HG02970 (cell line): ENCODE data around the gene KCNJ3.

ENCODE experiments used
- ATAC-seq: cut with Tn5 transposase; IDR thresholded peaks from one replicate; pipeline ENCODE4 v1.9.1; 2021; ENCODE audit warnings: mild to moderate bottlenecking, moderate library complexity, moderate number of reproducible peaks; ENCODE audit not compliant: unreplicated experiment, low FRiP score

Gene KCNJ3

DNA sequence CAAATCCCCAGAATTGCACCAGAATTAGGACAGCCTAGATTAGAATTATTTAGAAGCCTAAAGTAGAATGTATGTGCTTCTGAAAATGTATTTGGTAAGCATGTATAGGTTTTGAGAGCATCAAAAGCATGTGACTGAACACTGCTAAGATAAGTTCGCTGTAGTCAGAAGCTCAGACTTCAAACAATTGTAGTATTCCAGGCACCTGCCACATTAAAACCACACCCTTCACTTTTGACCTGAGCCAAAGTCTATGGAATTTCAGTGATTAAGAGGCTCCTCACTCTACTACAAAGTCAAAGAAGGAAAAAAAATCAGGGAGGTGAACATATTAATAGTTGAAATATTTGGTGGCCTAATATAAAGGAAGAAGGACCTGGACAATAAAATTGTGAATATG, 8.2 kb downstream of the KCNJ3 start:
- ATAC-seq = no peak

DNA sequence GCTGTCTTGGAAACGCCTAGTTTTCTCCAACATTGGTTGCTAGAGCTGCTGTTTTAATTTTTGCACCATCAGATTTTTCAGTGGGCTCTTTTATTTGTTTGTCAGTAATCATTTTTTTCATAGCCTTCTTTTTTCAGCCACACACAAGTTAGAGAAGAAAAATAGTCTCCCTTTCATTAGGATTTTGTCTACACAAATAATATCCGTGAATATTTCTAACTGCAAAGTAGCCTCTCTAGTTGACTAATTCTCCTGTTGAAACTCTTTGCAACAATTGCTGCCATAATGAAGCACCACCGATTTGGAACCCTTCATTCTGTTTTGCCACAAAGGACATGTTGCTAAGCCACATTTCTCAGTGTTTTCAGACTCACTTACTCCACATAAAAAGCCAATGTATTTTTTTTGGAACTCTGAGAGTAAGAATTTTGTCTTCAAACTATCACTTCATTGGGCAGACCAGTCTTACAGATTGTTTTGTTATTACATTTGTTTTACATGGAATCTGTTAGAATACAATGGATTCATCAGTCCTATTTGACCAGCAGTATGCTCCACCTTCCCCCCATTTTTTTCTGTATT, 9.6 kb downstream of the KCNJ3 start:
- no peak for ATAC-seq

DNA sequence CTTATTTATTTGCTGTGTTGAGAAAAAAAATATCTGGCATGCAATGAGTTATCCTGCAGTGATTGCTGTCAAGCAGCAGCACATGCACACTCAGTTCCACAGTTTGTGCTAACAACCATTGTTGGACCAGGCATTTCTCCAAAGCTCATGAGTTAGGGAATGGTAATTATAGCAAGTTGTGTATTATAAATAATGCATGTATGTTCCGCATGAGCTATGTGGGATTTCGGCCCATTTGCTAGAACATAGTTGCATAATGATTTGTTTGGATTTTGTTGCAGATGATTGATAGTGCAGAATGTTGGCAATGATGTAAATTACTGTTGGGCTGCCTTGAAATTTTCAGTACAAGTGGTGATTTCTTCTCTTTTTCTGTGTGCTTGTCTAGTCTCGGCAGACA, 10.7 kb downstream of the KCNJ3 start:
- ATAC-seq = no peak

DNA sequence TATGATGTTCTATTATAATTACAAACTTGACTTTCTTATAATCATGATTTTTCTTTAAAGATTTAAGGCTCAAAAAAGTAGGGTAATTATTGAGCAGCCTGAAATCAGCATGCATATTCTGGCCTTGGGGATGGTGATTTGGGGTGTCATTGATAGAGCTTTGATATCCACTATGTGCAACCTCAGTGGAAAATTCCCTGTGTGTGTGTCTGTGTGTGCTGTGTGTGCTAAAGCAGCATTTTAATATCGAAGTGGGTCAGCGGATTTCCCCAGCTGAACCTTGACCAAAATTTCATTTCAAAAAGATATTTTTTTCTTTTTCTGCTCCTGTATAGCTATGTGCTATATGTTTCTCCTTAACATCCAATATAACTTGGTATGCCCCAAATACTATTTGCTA, 11.6 kb downstream of the KCNJ3 start:
- no peak for ATAC-seq

DNA sequence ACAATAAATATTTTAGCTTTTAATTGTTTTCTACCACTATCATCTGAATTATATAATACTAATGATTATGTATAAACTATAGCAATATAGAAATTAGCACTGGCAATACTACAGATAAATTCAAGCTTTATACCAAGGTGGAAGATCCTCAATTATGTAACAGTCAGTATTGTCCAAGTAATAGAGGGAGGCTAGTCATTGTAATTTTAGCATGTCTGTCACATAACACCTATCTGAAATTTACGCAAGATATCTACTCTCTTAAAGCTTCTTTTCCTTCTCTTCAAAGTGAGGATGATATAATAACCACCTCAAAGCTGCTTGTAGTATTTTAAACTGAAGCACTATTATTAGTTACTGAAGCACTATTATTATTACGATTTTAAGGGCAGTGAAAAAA, 12.2 kb downstream of the KCNJ3 start:
- ATAC-seq = no peak

DNA sequence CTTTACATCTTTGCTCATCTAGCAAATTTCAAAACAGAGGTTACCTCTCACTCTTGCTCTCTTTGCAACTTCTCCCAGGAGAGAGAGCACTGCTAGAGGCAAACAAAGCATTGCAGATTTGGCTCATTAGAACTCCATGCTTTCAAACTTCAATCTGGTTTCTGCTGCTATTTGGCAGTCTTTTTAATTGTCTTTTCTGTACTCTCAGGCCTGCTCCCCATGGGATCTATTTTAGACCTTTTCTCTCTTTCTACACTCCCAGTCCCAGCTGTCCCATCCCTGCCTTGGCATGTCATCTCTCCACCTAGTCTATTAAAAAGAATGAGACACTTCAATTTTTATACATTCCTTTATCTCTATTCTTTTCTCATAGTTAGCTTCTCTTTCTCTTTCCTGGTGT, 15.2 kb downstream of the KCNJ3 start:
- ATAC-seq = no peak

DNA sequence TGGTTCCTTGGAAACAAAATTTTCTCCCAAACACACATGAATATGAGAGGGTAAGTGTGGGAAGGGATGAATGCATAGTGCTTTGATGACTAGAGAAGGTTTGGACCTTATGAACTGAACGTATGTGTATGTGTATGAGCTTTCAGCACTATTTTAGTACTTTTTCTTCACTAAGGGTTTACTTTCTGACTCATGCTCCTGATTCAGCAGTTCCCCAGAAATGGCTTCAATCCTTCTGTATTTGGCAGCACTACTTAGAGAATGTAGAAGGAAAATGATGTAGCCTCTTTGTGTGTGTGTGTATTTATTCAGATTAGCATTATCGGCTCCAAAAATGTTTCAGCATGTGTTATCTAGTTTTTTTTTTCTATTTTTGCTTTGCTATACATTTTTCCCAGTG, 22.2 kb downstream of the KCNJ3 start:
- no peak for ATAC-seq

DNA sequence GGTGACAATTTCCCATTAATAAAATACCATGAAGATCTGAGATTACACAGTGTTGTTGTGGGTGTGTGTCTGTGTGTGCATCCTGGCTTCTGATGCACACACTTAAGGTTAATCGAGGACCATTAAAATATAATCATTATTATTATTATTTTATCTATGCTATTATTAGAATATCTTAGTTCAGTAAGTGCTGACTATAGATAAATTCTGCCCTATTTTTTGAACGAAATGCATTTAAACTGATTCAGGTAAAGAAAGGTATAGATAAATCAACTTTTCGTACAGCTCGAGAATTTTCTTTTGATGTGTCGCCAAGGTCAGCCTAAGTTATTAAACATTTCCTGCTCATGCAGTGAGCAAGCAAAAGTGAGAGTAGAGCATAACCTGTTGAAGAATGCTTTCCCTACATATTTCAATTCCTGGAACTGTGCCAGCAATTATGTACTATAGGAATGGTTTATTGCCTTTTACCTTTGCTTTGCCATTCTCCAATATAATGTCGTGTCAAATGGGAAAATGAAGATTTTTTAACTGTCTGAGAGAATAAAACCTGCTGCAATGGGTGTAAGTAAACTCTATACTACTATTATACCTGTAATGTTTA, 25.8 kb downstream of the KCNJ3 start:
- ATAC-seq = no peak

DNA sequence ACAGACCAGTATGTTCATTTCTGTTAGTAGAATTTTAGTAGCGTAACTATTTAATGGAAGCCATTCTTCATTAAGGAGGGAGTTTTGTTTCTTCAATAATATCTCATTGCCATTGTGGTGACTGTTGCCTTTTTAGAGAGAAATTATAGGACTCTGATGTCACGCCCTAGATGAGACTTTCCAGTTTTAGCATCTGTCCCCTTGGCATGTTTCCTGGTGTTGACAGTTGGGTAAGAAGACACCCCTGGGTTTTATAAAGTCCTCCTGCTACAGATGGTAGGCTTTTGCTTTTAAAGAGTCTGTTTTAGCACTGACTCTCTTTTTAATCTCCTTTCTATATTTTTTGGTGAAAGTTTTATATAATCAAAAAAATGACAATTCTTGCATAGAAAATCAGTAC, 41.9 kb downstream of the KCNJ3 start:
- no peak for ATAC-seq

DNA sequence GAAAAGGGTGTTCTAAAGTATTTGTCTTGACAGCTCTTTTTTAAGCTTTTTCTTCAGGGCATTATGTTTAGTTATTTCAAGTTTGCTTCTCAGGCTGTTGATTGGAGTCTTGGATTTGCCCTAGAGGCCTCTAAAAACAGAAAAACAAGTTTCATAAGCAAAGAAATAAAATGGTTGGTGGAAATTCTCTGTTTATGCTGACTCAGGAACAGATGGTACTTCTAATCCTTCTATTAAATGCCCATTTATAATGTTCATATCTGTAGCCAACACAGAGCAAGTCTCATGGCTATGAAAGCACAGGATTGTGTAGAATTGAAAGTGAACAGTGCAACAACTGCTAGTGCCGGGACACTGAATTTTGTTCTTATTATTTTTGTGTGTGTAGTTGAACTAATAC, 60.4 kb downstream of the KCNJ3 start:
- no peak for ATAC-seq

DNA sequence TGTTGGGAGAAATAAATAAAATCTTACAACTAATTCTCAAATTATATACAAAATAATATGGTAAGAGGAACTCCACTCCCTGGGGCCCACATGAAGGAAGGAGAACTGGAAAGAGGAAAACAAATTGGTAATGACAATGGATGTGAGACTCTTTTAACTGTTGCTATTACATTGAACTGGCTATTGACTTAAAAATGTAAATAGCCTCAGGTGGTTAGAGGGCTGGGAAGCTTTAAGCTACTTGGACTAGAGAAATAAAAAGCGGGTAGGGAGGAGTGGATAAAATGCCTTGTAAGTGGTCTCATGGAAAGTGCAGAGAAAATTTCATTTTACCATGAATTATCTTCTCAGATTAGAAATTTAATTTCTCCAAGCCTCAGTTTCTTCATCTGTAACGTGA, 64.1 kb downstream of the KCNJ3 start:
- ATAC-seq = no peak

DNA sequence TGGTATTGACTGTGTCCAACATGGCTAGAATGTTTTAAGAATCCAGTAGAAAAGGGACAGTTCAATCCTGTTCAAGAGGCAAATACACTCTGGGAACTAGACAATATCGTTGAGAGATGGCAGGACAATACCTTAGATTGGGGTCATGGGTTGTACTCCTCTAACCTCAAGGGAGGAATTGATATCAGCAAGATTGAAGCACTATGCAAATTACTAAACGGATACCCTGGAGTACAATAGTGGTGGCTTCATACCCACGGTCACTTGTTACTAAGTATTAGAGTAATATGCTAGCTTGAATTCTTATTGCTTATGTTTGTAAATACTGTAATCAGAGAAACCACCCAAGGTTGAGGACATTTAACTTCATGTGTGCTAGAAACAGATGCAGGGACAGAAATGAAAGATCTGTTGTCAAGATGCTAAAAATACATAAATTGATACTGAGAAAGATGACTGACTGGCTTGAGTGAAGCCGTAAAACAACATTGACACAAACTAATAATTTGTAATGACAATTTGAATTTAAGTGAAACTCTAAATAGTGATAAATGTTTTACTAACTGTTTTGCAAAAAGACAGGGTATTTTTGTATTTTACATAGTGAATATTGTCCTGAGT, 73.3 kb downstream of the KCNJ3 start:
- ATAC-seq = no peak

DNA sequence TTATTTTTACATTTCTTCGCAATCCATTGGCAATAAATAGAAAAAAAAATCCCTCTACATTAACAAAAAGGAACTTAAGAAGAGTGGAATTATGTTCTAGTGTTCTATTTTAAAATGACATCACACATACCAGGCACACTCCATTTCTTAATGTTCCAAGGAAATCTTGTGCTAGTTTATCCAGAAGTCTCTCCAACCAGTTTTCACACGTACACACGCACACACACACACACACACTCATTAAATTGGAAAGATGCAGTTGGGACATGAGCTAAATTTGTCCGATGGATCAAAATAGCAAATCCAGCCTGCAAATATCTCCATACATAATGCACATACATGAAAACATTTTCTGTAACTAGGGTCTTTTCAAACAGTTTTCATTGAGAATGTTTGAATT, 78.3 kb downstream of the KCNJ3 start:
- ATAC-seq = no peak

DNA sequence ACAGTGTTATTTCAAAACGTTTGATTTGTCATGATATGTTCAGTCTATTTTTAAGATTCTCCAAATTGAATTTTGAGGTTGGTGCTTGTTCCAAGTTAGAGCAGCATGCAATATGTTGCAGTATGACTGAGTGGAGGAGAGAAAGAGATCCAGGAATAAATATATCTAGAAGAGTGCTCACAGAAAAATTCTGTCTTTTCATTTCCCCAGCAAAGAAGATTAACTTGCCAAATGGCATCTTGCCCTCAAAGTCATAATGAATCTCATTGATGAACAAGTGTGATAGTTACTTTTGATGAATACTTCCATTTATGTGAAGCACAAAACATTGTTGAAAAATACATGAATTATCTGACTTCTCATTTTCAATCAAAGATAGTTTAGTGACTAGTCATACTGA, 95.9 kb downstream of the KCNJ3 start:
- no peak for ATAC-seq

DNA sequence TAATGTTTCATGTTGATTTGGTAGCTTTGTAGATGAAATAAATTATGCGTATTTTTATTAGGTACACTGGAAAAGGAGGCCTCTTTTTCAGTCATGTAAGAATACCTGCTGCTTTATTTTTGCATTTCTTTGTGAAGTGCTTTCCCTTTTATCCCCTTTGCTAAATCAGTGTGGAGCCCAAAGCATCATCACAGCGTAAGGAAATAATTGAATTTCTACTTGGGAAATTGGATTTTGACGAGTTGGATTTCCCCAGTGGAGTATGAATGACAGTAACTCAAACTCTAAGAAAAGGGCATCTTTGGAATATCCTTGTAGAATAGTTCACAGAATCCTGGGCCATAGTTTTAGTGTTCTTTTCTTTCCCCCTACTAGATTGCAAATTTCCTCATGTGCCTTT, 97.2 kb downstream of the KCNJ3 start:
- ATAC-seq = no peak

DNA sequence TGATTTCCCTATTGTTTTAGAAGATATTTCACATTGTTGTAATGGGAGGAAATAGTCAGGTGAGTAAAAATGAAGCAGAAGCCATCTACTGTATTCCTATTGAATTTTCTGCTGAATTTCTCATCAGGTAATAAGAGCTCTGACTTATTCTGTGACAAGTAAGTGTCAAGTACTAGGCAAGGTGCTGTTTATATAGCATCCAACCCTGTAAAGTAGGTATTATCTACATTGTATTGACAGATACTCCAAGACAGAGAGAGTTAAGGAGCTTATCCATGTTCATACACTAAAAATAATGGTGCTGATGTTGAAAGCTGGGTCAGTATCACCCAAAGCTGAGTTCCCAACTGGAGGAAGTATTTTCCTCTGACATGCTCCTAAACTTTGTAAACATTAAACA, 106.0 kb downstream of the KCNJ3 start:
- ATAC-seq = no peak

DNA sequence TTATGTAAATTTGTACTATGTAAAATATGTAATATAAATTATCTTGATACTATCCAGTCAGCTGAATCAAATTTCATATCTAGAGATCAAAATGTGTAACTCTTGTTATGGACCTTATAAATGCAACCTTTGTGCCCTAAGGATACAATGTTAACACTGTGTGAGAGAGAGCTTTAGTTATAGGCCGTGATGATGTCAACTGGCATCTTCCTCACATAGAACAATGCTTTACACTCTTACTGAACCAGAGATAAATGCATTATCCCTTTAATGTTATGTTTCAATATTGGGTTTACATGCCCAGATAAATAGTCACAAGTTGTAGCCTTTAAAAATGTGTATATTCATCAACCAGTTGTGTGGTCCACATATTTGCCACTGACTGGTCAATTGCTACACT, 115.1 kb downstream of the KCNJ3 start:
- ATAC-seq = no peak

DNA sequence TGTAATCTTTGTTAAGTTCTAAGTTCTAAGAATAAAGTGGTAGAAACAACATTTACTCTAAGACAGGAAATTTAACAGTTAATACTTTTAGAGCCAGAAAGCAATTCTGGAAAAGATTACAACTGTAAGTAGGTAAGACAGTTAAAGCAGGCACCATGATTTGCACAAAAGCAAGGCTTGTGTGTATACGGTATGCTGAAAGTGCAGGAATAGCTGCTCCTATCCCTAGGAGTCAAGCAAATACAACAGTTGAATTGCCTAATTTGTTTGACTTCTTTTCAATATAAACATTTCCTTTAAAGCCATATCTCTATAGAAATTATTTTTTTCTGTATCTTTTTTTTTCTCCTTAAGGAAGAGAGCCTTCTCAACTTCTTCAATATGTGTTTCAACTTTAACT, 116.4 kb downstream of the KCNJ3 start:
- no peak for ATAC-seq

DNA sequence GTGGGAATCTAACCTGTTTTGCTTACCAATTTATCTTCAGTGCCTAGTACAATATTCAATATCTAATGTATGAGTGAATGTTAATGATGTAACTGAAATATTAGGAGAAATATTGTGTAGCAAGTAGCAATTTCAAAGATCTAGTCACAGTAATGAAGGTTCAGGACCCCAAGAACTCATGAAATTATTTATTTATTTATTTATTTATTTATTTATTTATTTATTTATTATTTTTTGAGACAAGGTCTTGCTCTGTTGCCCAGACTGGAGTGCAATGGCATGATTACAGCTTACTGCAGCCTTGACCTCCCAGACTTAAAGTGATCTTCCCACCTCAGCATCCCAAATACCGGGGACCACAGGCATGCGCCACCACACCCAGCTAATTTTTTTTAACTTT, 126.9 kb downstream of the KCNJ3 start:
- no peak for ATAC-seq

DNA sequence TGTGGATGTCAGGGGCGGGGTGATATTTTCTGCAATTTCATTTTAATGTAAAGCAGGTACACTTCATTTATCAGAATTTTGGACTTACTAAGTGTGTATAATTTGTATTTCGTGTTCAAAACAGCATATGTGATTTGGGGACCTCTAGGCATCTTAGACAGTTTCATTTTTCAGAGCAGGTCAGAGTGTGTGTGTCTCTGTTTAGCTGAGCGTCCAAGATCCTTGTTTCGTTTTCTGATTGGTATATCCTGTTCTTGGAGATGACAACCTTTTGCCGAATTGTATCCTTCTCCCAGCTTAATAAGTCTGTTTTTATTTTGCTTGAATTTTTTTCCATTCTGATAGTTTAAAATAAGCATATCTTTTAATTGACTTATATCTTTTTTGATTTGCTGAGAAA, 128.3 kb downstream of the KCNJ3 start:
- ATAC-seq = no peak

DNA sequence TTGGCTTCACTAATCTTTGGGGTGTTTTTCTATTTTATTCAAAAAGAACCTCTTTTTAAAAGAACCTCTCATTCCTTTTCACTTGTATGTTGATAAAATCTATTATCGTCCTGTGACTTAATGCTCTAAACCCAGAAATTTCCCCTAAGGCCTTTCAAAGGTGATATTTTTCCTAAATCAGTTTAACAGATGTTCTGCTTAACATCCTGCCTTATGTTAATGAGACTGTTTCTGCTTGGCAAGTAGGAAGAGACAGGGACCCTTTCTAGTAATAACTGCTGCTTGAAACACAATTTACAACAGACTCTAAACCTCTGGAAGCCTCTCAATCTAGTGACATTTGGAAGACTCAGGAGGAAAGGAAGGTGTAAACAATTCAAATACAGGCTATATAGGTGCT, 128.8 kb downstream of the KCNJ3 start:
- ATAC-seq = no peak

DNA sequence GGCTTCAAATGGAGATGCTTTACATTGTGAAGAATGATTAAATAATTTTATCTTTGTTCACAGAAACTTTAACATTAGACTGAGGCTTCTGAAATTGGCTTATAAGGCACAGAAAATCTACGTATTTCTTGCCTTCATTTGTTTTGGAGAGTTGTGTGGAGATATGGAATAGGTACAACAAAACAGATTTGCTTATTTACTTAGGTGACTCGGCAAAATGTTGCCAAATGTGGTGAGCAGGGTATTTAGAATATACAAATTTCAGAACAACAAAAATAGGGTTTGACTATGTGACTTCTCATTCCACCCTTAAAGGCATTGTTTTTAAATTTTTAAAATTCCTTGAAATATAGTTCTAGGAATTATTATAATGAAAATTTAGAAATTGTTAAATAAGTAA, 134.2 kb downstream of the KCNJ3 start:
- ATAC-seq = no peak
